ENCODE measurements around the gene AHR.
"Not testable (repeated sequence)": the region's sequence is repeated elsewhere in the genome, so short reads cannot be mapped to it uniquely, and the experiment has no call there.

Gene AHR

GRCh38 chr7:17333221-17333620, 34.8 kb downstream of the AHR start:
- no peak for DNase-seq
- Histone ChIP-seq H3K36me3 (ENCODE audit: control insufficient read depth, insufficient read depth, low read length) (peaks cover 48% of the 10 kb centered on the region), H3K27me3 (replicated peaks; ENCODE audit: control insufficient read depth, insufficient read depth, low read length, poor library complexity, severe bottlenecking) (no peaks in the 10 kb centered on the region), H3K9me3 (ENCODE audit: control insufficient read depth, low read length) (no peaks in the 10 kb centered on the region), H3K4me3 (ENCODE audit: insufficient read depth, low read depth, low read length, poor library complexity, severe bottlenecking) (no peak overlapping the region), H3K4me1 (ENCODE audit: control insufficient read depth, insufficient read depth, low read length, poor library complexity, severe bottlenecking) (no peaks in the 10 kb centered on the region), H3K27ac (ENCODE audit: insufficient read depth, low read length, poor library complexity, severe bottlenecking) (no peak overlapping the region)

GRCh38 chr7:17336168-17336567, 37.7 kb downstream of the AHR start:
- Histone ChIP-seq H3K36me3 (ENCODE audit: control insufficient read depth, insufficient read depth, low read length) (peaks cover 39% of the 10 kb centered on the region), H3K4me1 (ENCODE audit: control insufficient read depth, insufficient read depth, low read length, poor library complexity, severe bottlenecking) (no peaks in the 10 kb centered on the region), H3K4me3 (ENCODE audit: insufficient read depth, low read depth, low read length, poor library complexity, severe bottlenecking) (no peak overlapping the region), H3K27me3 (replicated peaks; ENCODE audit: control insufficient read depth, insufficient read depth, low read length, poor library complexity, severe bottlenecking) (no peaks in the 10 kb centered on the region), H3K27ac (ENCODE audit: insufficient read depth, low read length, poor library complexity, severe bottlenecking) (no peak overlapping the region), H3K9me3 (ENCODE audit: control insufficient read depth, low read length) (no peaks in the 10 kb centered on the region)
- DNase-seq: no peak

- DNase-seq: no peak
- no peaks in the 10 kb centered on the region for H3K27me3 ChIP-seq (replicated peaks; ENCODE audit: control insufficient read depth, insufficient read depth, low read length, poor library complexity, severe bottlenecking)
- H3K36me3 ChIP-seq (ENCODE audit: control insufficient read depth, insufficient read depth, low read length): peaks cover 51% of the 10 kb centered on the region
- no peak overlapping the region for H3K4me3 ChIP-seq (ENCODE audit: insufficient read depth, low read depth, low read length, poor library complexity, severe bottlenecking)
- no peaks in the 10 kb centered on the region for H3K4me1 ChIP-seq (ENCODE audit: control insufficient read depth, insufficient read depth, low read length, poor library complexity, severe bottlenecking)
- H3K9me3 ChIP-seq (ENCODE audit: control insufficient read depth, low read length): no peaks in the 10 kb centered on the region
- H3K27ac ChIP-seq (ENCODE audit: insufficient read depth, low read length, poor library complexity, severe bottlenecking): no peak overlapping the region
Measured at GRCh38 chr7:17339139-17339538, 40.7 kb downstream of the AHR start.

- Histone ChIP-seq H3K27ac (ENCODE audit: insufficient read depth, low read length, poor library complexity, severe bottlenecking) (no peak overlapping the region), H3K4me3 (ENCODE audit: insufficient read depth, low read depth, low read length, poor library complexity, severe bottlenecking) (no peak overlapping the region), H3K4me1 (ENCODE audit: control insufficient read depth, insufficient read depth, low read length, poor library complexity, severe bottlenecking) (no peaks in the 10 kb centered on the region), H3K27me3 (replicated peaks; ENCODE audit: control insufficient read depth, insufficient read depth, low read length, poor library complexity, severe bottlenecking) (no peaks in the 10 kb centered on the region), H3K36me3 (ENCODE audit: control insufficient read depth, insufficient read depth, low read length) (peaks cover 43% of the 10 kb centered on the region), H3K9me3 (ENCODE audit: control insufficient read depth, low read length) (no peaks in the 10 kb centered on the region)
- no peak for DNase-seq
Measured at GRCh38 chr7:17339952-17340351, 41.5 kb downstream of the AHR start.

GRCh38 chr7:17340655-17341054, 42.2 kb downstream of the AHR start:
- DNase-seq: no peak
- Histone ChIP-seq H3K9me3 (ENCODE audit: control insufficient read depth, low read length) (no peaks in the 10 kb centered on the region), H3K27ac (ENCODE audit: insufficient read depth, low read length, poor library complexity, severe bottlenecking) (no peak overlapping the region), H3K36me3 (ENCODE audit: control insufficient read depth, insufficient read depth, low read length) (peaks cover 42% of the 10 kb centered on the region), H3K27me3 (replicated peaks; ENCODE audit: control insufficient read depth, insufficient read depth, low read length, poor library complexity, severe bottlenecking) (no peaks in the 10 kb centered on the region), H3K4me1 (ENCODE audit: control insufficient read depth, insufficient read depth, low read length, poor library complexity, severe bottlenecking) (no peaks in the 10 kb centered on the region), H3K4me3 (ENCODE audit: insufficient read depth, low read depth, low read length, poor library complexity, severe bottlenecking) (no peak overlapping the region)

GRCh38 chr7:17342756-17343155, 44.3 kb downstream of the AHR start:
- H3K4me1 ChIP-seq (ENCODE audit: control insufficient read depth, insufficient read depth, low read length, poor library complexity, severe bottlenecking): no peaks in the 10 kb centered on the region
- H3K36me3 ChIP-seq (ENCODE audit: control insufficient read depth, insufficient read depth, low read length): peaks cover 37% of the 10 kb centered on the region
- no peaks in the 10 kb centered on the region for H3K27me3 ChIP-seq (replicated peaks; ENCODE audit: control insufficient read depth, insufficient read depth, low read length, poor library complexity, severe bottlenecking)
- DNase-seq: no peak
- H3K27ac ChIP-seq (ENCODE audit: insufficient read depth, low read length, poor library complexity, severe bottlenecking): no peak overlapping the region
- no peak overlapping the region for H3K4me3 ChIP-seq (ENCODE audit: insufficient read depth, low read depth, low read length, poor library complexity, severe bottlenecking)
- no peaks in the 10 kb centered on the region for H3K9me3 ChIP-seq (ENCODE audit: control insufficient read depth, low read length)

- Histone ChIP-seq H3K4me1 (ENCODE audit: control insufficient read depth, insufficient read depth, low read length, poor library complexity, severe bottlenecking) (no peaks in the 10 kb centered on the region), H3K36me3 (ENCODE audit: control insufficient read depth, insufficient read depth, low read length) (peaks cover 11% of the 10 kb centered on the region), H3K27ac (ENCODE audit: insufficient read depth, low read length, poor library complexity, severe bottlenecking) (no peak overlapping the region), H3K27me3 (replicated peaks; ENCODE audit: control insufficient read depth, insufficient read depth, low read length, poor library complexity, severe bottlenecking) (no peaks in the 10 kb centered on the region), H3K4me3 (ENCODE audit: insufficient read depth, low read depth, low read length, poor library complexity, severe bottlenecking) (no peak overlapping the region), H3K9me3 (ENCODE audit: control insufficient read depth, low read length) (no peaks in the 10 kb centered on the region)
- DNase-seq: no peak
Measured at GRCh38 chr7:17347401-17347800, 48.9 kb downstream of the AHR start.

- not testable (repeated sequence) for H3K4me1 ChIP-seq (ENCODE audit: control insufficient read depth, insufficient read depth, low read length, poor library complexity, severe bottlenecking); DNase-seq; H3K4me3 ChIP-seq (ENCODE audit: insufficient read depth, low read depth, low read length, poor library complexity, severe bottlenecking); H3K27ac ChIP-seq (ENCODE audit: insufficient read depth, low read length, poor library complexity, severe bottlenecking); H3K9me3 ChIP-seq (ENCODE audit: control insufficient read depth, low read length); H3K27me3 ChIP-seq (replicated peaks; ENCODE audit: control insufficient read depth, insufficient read depth, low read length, poor library complexity, severe bottlenecking); H3K36me3 ChIP-seq (ENCODE audit: control insufficient read depth, insufficient read depth, low read length)
Measured at GRCh38 chr7:17348932-17349331, 50.5 kb downstream of the AHR start.

- not testable (repeated sequence) for H3K27me3 ChIP-seq (replicated peaks; ENCODE audit: control insufficient read depth, insufficient read depth, low read length, poor library complexity, severe bottlenecking); H3K4me3 ChIP-seq (ENCODE audit: insufficient read depth, low read depth, low read length, poor library complexity, severe bottlenecking)
Measured at GRCh38 chr7:17350321-17350720, 51.9 kb downstream of the AHR start.

GRCh38 chr7:17353650-17354419, 55.4 kb downstream of the AHR start:
- DNase-seq; H3K9me3 ChIP-seq (ENCODE audit: control insufficient read depth, low read length); H3K36me3 ChIP-seq (ENCODE audit: control insufficient read depth, insufficient read depth, low read length); H3K27ac ChIP-seq (ENCODE audit: insufficient read depth, low read length, poor library complexity, severe bottlenecking); H3K27me3 ChIP-seq (replicated peaks; ENCODE audit: control insufficient read depth, insufficient read depth, low read length, poor library complexity, severe bottlenecking); H3K4me3 ChIP-seq (ENCODE audit: insufficient read depth, low read depth, low read length, poor library complexity, severe bottlenecking); H3K4me1 ChIP-seq (ENCODE audit: control insufficient read depth, insufficient read depth, low read length, poor library complexity, severe bottlenecking): not testable (repeated sequence)

More at GRCh38 chr7:17350321-17350720, 51.9 kb downstream of the AHR start:
- DNase-seq; H3K36me3 ChIP-seq (ENCODE audit: control insufficient read depth, insufficient read depth, low read length); H3K4me1 ChIP-seq (ENCODE audit: control insufficient read depth, insufficient read depth, low read length, poor library complexity, severe bottlenecking); H3K9me3 ChIP-seq (ENCODE audit: control insufficient read depth, low read length); H3K27ac ChIP-seq (ENCODE audit: insufficient read depth, low read length, poor library complexity, severe bottlenecking): not testable (repeated sequence)
